Measurements from ENCODE around the gene TANGO2.

- no peak for TF ChIP-seq CTCF (IDR thresholded peaks at IDR 0.05 in 8 of 11, conservative IDR thresholded peaks at IDR 0.05 in 3 of 11)
- no peak for TF ChIP-seq POLR2A (IDR thresholded peaks at IDR 0.05)
- TF ChIP-seq POLR2AphosphoS5 (IDR thresholded peaks at IDR 0.05): peak; percentile 29 to 63 (median 47)
These were observed 22.5 kb upstream of the TANGO2 start for GRCh38 chr22:19998232-19998951.
